H9 (cell line): ENCODE data around the gene SDC3. TPM values are rescaled to one million over a fixed set of nuclear protein-coding genes. Genes with fewer than 3 reads are reported as not detected.
A peak's percentile ranks its signal among the peaks of the same experiment; 100 is the strongest.

ENCODE experiments used
- DNase-seq: peaks from one replicate; pipeline ENCODE4 v3.0.0-alpha.2; 2017
- H2AFZ ChIP-seq: one replicate; pipeline ENCODE4 v1.6.1; 2013; ENCODE audit warnings: mild to moderate bottlenecking, low read length, control low read depth, moderate library complexity
- H2AK5ac ChIP-seq: 2 replicates; pipeline ENCODE4 v1.6.1; 2013; ENCODE audit warnings: low read length, control low read depth, mixed read lengths; ENCODE audit not compliant: insufficient read length
- H2BK120ac ChIP-seq: one replicate; pipeline ENCODE4 v1.6.1; 2013; ENCODE audit warnings: low read depth, mild to moderate bottlenecking, low read length, control low read depth, inconsistent platforms; ENCODE audit not compliant: poor library complexity, severe bottlenecking
- H2BK12ac ChIP-seq: 2 replicates; pipeline ENCODE4 v1.6.1; 2013; ENCODE audit warnings: low read length, control low read depth, mixed read lengths, low read depth; ENCODE audit not compliant: insufficient read length
- H2BK15ac ChIP-seq: 2 replicates; pipeline ENCODE4 v1.6.1; 2013; ENCODE audit warnings: low read depth, low read length, control low read depth
- H2BK20ac ChIP-seq: one replicate; pipeline ENCODE4 v1.6.1; 2013; ENCODE audit warnings: low read depth, mild to moderate bottlenecking, low read length, control low read depth, inconsistent platforms; ENCODE audit not compliant: poor library complexity, severe bottlenecking
- H2BK5ac ChIP-seq: 2 replicates; pipeline ENCODE4 v1.6.1; 2013; ENCODE audit warnings: low read length, control low read depth, mixed read lengths; ENCODE audit not compliant: insufficient read length
- H3K14ac ChIP-seq: 2 replicates; pipeline ENCODE4 v1.6.1; 2013; ENCODE audit warnings: low read length, control low read depth; ENCODE audit not compliant: insufficient read depth
- H3K18ac ChIP-seq: 2 replicates; pipeline ENCODE4 v1.6.1; 2013; ENCODE audit warnings: low read depth, mild to moderate bottlenecking, mixed read lengths, low read length, control low read depth; ENCODE audit not compliant: insufficient read length
- H3K23ac ChIP-seq: 2 replicates; pipeline ENCODE4 v1.6.1; 2013; ENCODE audit warnings: low read length, control low read depth, mixed read lengths, low read depth; ENCODE audit not compliant: insufficient read length
- H3K23me2 ChIP-seq: 2 replicates; pipeline ENCODE4 v1.6.1; 2013; ENCODE audit warnings: low read depth, mild to moderate bottlenecking, mixed read lengths, low read length, control low read depth; ENCODE audit not compliant: insufficient read length, poor library complexity, severe bottlenecking
- H3K27ac ChIP-seq: 2 replicates; pipeline ENCODE4 v1.5.1; 2013; ENCODE audit warnings: low read length, control low read depth, mixed read lengths, low read depth; ENCODE audit not compliant: insufficient read length
- H3K27me3 ChIP-seq: 2 replicates; pipeline ENCODE4 v1.6.1; 2013; ENCODE audit warnings: low read length, control low read depth, inconsistent platforms; ENCODE audit not compliant: insufficient read depth
- H3K4ac ChIP-seq: 2 replicates; pipeline ENCODE4 v1.6.1; 2013; ENCODE audit warnings: low read depth, mild to moderate bottlenecking, control low read depth, inconsistent platforms, low read length, moderate library complexity
- H3K4me1 ChIP-seq: 2 replicates; pipeline ENCODE4 v1.6.1; 2013; ENCODE audit warnings: low read length, control low read depth, inconsistent platforms; ENCODE audit not compliant: insufficient read depth
- H3K4me2 ChIP-seq: 2 replicates; pipeline ENCODE4 v1.6.1; 2013; ENCODE audit warnings: low read length, control low read depth, mixed read lengths; ENCODE audit not compliant: insufficient read length, insufficient read depth
- H3K56ac ChIP-seq: 2 replicates; pipeline ENCODE4 v1.6.1; 2013; ENCODE audit warnings: low read depth, mild to moderate bottlenecking, mixed read lengths, low read length, control low read depth; ENCODE audit not compliant: insufficient read length
- H3K79me1 ChIP-seq: 2 replicates; pipeline ENCODE4 v1.6.1; 2013; ENCODE audit warnings: low read depth, mild to moderate bottlenecking, moderate library complexity, low read length, control low read depth, inconsistent platforms; ENCODE audit not compliant: insufficient read depth, poor library complexity, severe bottlenecking
- H3K79me2 ChIP-seq: 2 replicates; pipeline ENCODE4 v1.6.1; 2013; ENCODE audit warnings: low read length, control low read depth, inconsistent platforms; ENCODE audit not compliant: insufficient read depth
- H3K9ac ChIP-seq: 2 replicates; pipeline ENCODE4 v1.6.1; 2013; ENCODE audit warnings: low read length, control low read depth, mixed read lengths; ENCODE audit not compliant: insufficient read length; ENCODE audit errors: extremely low read depth
- H3K9me3 ChIP-seq: one replicate; pipeline ENCODE4 v1.6.1; 2013; ENCODE audit warnings: low read depth, low read length, inconsistent platforms; ENCODE audit not compliant: control insufficient read depth
- H3T11ph ChIP-seq: one replicate; pipeline ENCODE4 v1.6.1; 2013; ENCODE audit warnings: mild to moderate bottlenecking, low read length, control low read depth, inconsistent platforms
- H4K20me1 ChIP-seq: one replicate; pipeline ENCODE4 v1.6.1; 2013; ENCODE audit not compliant: control insufficient read depth, insufficient read length, insufficient read depth
- H4K5ac ChIP-seq: 2 replicates; pipeline ENCODE4 v1.6.1; 2013; ENCODE audit warnings: low read depth, mild to moderate bottlenecking, mixed read lengths, low read length, control low read depth; ENCODE audit not compliant: insufficient read length
- H4K8ac ChIP-seq: replicated peaks from 2 replicates; pipeline ENCODE4 v1.6.1; 2013; ENCODE audit warnings: low read length, control low read depth, mixed read lengths, low read depth; ENCODE audit not compliant: insufficient read length
- H4K91ac ChIP-seq: 2 replicates; pipeline ENCODE4 v1.6.1; 2013; ENCODE audit warnings: low read depth, mild to moderate bottlenecking, moderate library complexity, mixed read lengths, low read length, control low read depth; ENCODE audit not compliant: insufficient read length
- H3K27ac Mint-ChIP-seq, 3 experiments: 2 replicates in 2 of 3; 3 replicates in 1 of 3; pipeline ENCODE4 v1.8.0; 2020 to 2021; ENCODE audit warnings: mixed read lengths in 3 of 3, mild to moderate bottlenecking in 1 of 3, moderate library complexity in 1 of 3
- H3K27me3 Mint-ChIP-seq: 2 replicates; pipeline ENCODE4 v1.8.0; 2021; ENCODE audit warnings: low read depth, mild to moderate bottlenecking, moderate library complexity, mixed read lengths
- H3K36me3 Mint-ChIP-seq, 3 experiments: 2 replicates in 2 of 3; 3 replicates in 1 of 3; pipeline ENCODE4 v1.8.0; 2020 to 2021; ENCODE audit warnings: low read depth in 3 of 3, mixed read lengths in 3 of 3; ENCODE audit not compliant: insufficient read depth in 1 of 3
- H3K4me1 Mint-ChIP-seq, 2 experiments: 2 replicates each; pipeline ENCODE4 v1.8.0; 2020; ENCODE audit warnings: mixed read lengths in 2 of 2
- H3K4me3 Mint-ChIP-seq, 2 experiments: 2 replicates in 1 of 2; 3 replicates in 1 of 2; pipeline ENCODE4 v1.8.0; 2020 to 2021; ENCODE audit warnings: mild to moderate bottlenecking in 2 of 2, mixed read lengths in 2 of 2, moderate library complexity in 1 of 2
- H3K9me3 Mint-ChIP-seq, 2 experiments: 2 replicates in 1 of 2; 3 replicates in 1 of 2; pipeline ENCODE4 v1.8.0; 2020; ENCODE audit warnings: mild to moderate bottlenecking in 2 of 2, mixed read lengths in 2 of 2, moderate library complexity in 1 of 2
- WGBS: extraction: QIAGEN DNeasy Blood & Tissue Kit; methylation state at CpG from one replicate; pipeline ENCODE4 v1.1.7; 2013; ENCODE audit warnings: missing lambda C conversion rate, low lambda C conversion rate, mixed read lengths; ENCODE audit not compliant: insufficient read length; ENCODE audit errors: extremely low coverage; 5-methylcytosine and 5-hydroxymethylcytosine counted together
- total RNA-seq: library from RNA; stranded (reverse); gene quantifications from 2 replicates; pipeline ENCODE4 v1.2.1, GENCODE V29; 2021
- TF ChIP-seq, protein P1 (sequence below): fragments of 200-600 bp; sonication (generic); conservative IDR thresholded peaks from 3 replicates; pipeline ENCODE4 v1.8.0; 2021; ENCODE audit warnings: antibody characterized with exemption, mild to moderate bottlenecking

Gene SDC3
- total RNA-seq, 1 experiment from 2014 or later = 25.9 TPM

DNA sequence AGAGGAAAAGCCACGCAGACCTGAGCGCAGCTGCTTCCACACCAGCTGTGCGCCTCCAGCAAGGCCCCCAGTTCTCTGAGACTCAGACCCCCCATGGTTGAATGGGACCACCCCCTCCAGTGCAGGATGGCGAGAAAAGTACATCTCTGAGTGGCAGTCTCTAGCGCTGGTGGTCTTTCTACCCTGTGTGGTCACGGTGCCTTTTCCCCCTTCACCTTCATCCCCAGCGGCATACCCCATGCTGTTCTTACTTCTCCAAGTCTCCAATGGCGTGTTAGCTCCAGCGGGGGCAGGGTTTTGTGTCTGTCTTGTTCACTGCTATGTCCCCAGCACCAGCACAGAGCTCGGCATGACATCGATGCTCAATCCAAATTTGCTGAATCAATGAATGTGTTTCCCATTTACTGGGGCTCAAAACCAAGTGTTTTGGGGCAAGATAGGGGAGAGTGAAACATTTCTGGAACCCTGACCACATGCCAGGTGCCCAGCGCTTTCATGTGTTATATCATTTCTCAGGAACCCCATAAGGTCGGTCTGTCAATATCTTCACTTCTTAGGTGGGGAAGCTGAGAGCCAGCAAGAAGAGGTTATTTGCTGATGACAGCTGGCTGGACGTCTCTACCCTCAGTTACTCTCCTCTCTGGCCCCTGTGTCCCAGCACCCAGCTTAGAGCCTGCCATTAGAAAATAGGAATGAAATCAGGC lies 959 bp upstream of the SDC3 start:
- peaks cover 7% of the 10 kb centered on the region for H3K23me2 ChIP-seq
- H3K23ac ChIP-seq = no peak overlapping the region
- no peak overlapping the region for H3K56ac ChIP-seq
- 0 out of 2 replicates have a peak, but pooled peaks cover 2% of the 10 kb centered on the region for H3K79me2 ChIP-seq
- no peak overlapping the region for H2BK20ac ChIP-seq
- H3K9me3 Mint-ChIP-seq = no peaks in the 10 kb centered on the region
- no peak overlapping the region for H4K8ac ChIP-seq
- no peak overlapping the region for H2BK15ac ChIP-seq
- H3K9ac ChIP-seq = no peak overlapping the region
- H3K14ac ChIP-seq = no peak overlapping the region
- H3K27me3 ChIP-seq = no peaks in the 10 kb centered on the region
- no peak overlapping the region for H2BK120ac ChIP-seq
- no peaks in the 10 kb centered on the region for H3K36me3 Mint-ChIP-seq
- no peak overlapping the region for H3T11ph ChIP-seq
- peak overlapping the region; percentile 53 for H3K4me2 ChIP-seq
- no peak overlapping the region for H2AFZ ChIP-seq
- H3K4me1 ChIP-seq = peaks cover 5% of the 10 kb centered on the region; the same call in 1 of the 2 replicates
- H4K20me1 ChIP-seq = peaks cover 6% of the 10 kb centered on the region
- no peak overlapping the region for H3K27ac ChIP-seq
- H3K4ac ChIP-seq = no peak overlapping the region
- H3K4me3 Mint-ChIP-seq = peak overlapping the region; percentile 75 to 90
- DNase-seq = peak; percentile 65
- peaks cover 40 to 54% of the 10 kb centered on the region in 2 experiments for H3K4me1 Mint-ChIP-seq
- no peak overlapping the region for H4K91ac ChIP-seq
- peaks cover 31% of the 10 kb centered on the region for H3K27me3 Mint-ChIP-seq
- H3K79me1 ChIP-seq = no peaks in the 10 kb centered on the region
- H4K5ac ChIP-seq = no peak overlapping the region
- no peak overlapping the region for H3K27ac Mint-ChIP-seq
- no peak overlapping the region for H2BK12ac ChIP-seq
- no peaks in the 10 kb centered on the region for H3K9me3 ChIP-seq
- no peak overlapping the region for H2AK5ac ChIP-seq
- WGBS = no CpG with 5 or more reads among the region's 14 CpGs
- TF ChIP-seq, protein P1, sequence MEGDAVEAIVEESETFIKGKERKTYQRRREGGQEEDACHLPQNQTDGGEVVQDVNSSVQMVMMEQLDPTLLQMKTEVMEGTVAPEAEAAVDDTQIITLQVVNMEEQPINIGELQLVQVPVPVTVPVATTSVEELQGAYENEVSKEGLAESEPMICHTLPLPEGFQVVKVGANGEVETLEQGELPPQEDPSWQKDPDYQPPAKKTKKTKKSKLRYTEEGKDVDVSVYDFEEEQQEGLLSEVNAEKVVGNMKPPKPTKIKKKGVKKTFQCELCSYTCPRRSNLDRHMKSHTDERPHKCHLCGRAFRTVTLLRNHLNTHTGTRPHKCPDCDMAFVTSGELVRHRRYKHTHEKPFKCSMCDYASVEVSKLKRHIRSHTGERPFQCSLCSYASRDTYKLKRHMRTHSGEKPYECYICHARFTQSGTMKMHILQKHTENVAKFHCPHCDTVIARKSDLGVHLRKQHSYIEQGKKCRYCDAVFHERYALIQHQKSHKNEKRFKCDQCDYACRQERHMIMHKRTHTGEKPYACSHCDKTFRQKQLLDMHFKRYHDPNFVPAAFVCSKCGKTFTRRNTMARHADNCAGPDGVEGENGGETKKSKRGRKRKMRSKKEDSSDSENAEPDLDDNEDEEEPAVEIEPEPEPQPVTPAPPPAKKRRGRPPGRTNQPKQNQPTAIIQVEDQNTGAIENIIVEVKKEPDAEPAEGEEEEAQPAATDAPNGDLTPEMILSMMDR = no peak
- H2BK5ac ChIP-seq = no peak overlapping the region
- no peak overlapping the region for H3K18ac ChIP-seq
